Neural crest cell (in vitro differentiated cells): ENCODE results near the gene ANXA11. TPM values are rescaled to one million over a fixed set of nuclear protein-coding genes. Genes with fewer than 3 reads are reported as not detected.

Experiments
- DNase-seq: peaks from one replicate; pipeline ENCODE4 v3.0.0; 2021; ENCODE audit warnings: low read depth, mixed read lengths, low spot score
- H3K27ac Mint-ChIP-seq: one replicate; pipeline ENCODE4 v1.8.0; 2021; ENCODE audit warnings: mild to moderate bottlenecking, mixed read lengths; ENCODE audit not compliant: unreplicated experiment
- H3K27me3 Mint-ChIP-seq: 2 replicates; pipeline ENCODE4 v1.8.0; 2021; ENCODE audit warnings: low read depth, mild to moderate bottlenecking, mixed read lengths
- H3K36me3 Mint-ChIP-seq: 2 replicates; pipeline ENCODE4 v1.8.0; 2021; ENCODE audit warnings: low read depth, mild to moderate bottlenecking, mixed read lengths
- H3K4me1 Mint-ChIP-seq: 2 replicates; pipeline ENCODE4 v1.8.0; 2021; ENCODE audit warnings: mixed read lengths
- H3K4me3 Mint-ChIP-seq: one replicate; pipeline ENCODE4 v1.8.0; 2021; ENCODE audit warnings: mild to moderate bottlenecking, mixed read lengths
- H3K9me3 Mint-ChIP-seq: 2 replicates; pipeline ENCODE4 v1.8.0; 2021; ENCODE audit warnings: mixed read lengths
- CTCF ChIP-seq: fragments of 200-600 bp; sonication (generic); conservative IDR thresholded peaks from 2 replicates; pipeline ENCODE4 v1.5.0; 2021; ENCODE audit warnings: antibody characterized with exemption, mild to moderate bottlenecking
- total RNA-seq: library from RNA; stranded (reverse); gene quantifications from 2 replicates; pipeline ENCODE4 v1.2.1, GENCODE V29; 2021

ANXA11 gene
- total RNA-seq, 1 donor from 2014 or later = 25.7 TPM

- peaks cover 55% of the 10 kb centered on the region for H3K4me1 Mint-ChIP-seq
- peak overlapping the region; percentile 72 for H3K27ac Mint-ChIP-seq
- no peak overlapping the region for H3K4me3 Mint-ChIP-seq
- peak; percentile 52 for TF ChIP-seq CTCF
- no peaks in the 10 kb centered on the region for H3K36me3 Mint-ChIP-seq
- H3K9me3 Mint-ChIP-seq = no peaks in the 10 kb centered on the region
- no peaks in the 10 kb centered on the region for H3K27me3 Mint-ChIP-seq
- no peak for DNase-seq
Measured at GRCh38 chr10:80161321-80162083, 43.8 kb downstream of the ANXA11 start.

- no peaks in the 10 kb centered on the region for H3K27me3 Mint-ChIP-seq
- H3K36me3 Mint-ChIP-seq = no peaks in the 10 kb centered on the region
- peaks cover 55% of the 10 kb centered on the region for H3K4me1 Mint-ChIP-seq
- H3K9me3 Mint-ChIP-seq = no peaks in the 10 kb centered on the region
- peak overlapping the region; percentile 90 for H3K27ac Mint-ChIP-seq
- DNase-seq = no peak
- no peak for TF ChIP-seq CTCF
- no peak overlapping the region for H3K4me3 Mint-ChIP-seq
Measured at GRCh38 chr10:80160361-80161320, 44.7 kb downstream of the ANXA11 start.

GRCh38 chr10:80159166-80159873, 46.0 kb downstream of the ANXA11 start:
- H3K4me3 Mint-ChIP-seq = no peak overlapping the region
- no peak overlapping the region for H3K27ac Mint-ChIP-seq
- TF ChIP-seq CTCF = no peak
- DNase-seq = no peak
- H3K9me3 Mint-ChIP-seq = no peaks in the 10 kb centered on the region
- no peaks in the 10 kb centered on the region for H3K36me3 Mint-ChIP-seq
- peaks cover 59% of the 10 kb centered on the region for H3K4me1 Mint-ChIP-seq
- no peaks in the 10 kb centered on the region for H3K27me3 Mint-ChIP-seq

- Mint-ChIP-seq H3K4me3 (no peak overlapping the region), H3K4me1 (peaks cover 56% of the 10 kb centered on the region), H3K27ac (peak overlapping the region; percentile 45), H3K36me3 (no peaks in the 10 kb centered on the region), H3K9me3 (no peaks in the 10 kb centered on the region), H3K27me3 (no peaks in the 10 kb centered on the region)
- no peak for DNase-seq
- no peak for TF ChIP-seq CTCF
Measured at GRCh38 chr10:80158598-80159127, 46.7 kb downstream of the ANXA11 start.

- peak overlapping the region; percentile 45 for H3K27ac Mint-ChIP-seq
- no peaks in the 10 kb centered on the region for H3K36me3 Mint-ChIP-seq
- H3K4me3 Mint-ChIP-seq = no peak overlapping the region
- DNase-seq = no peak
- H3K27me3 Mint-ChIP-seq = no peaks in the 10 kb centered on the region
- peaks cover 56% of the 10 kb centered on the region for H3K4me1 Mint-ChIP-seq
- H3K9me3 Mint-ChIP-seq = no peaks in the 10 kb centered on the region
- TF ChIP-seq CTCF = no peak
Measured at GRCh38 chr10:80158126-80158525, 47.2 kb downstream of the ANXA11 start.
